Dermis blood vessel endothelial cell (primary cell): Measurements from ENCODE around the gene NRXN3. TPM values are rescaled to one million over a fixed set of nuclear protein-coding genes. Genes with fewer than 3 reads are reported as not detected.
A peak's percentile ranks its signal among the peaks of the same experiment; 100 is the strongest.
"Not testable (repeated sequence)": the region's sequence is repeated elsewhere in the genome, so short reads cannot be mapped to it uniquely, and the experiment has no call there.

ENCODE experiments used
- DNase-seq: peaks from one replicate; pipeline ENCODE4 v3.0.0; 2010
- total RNA-seq: library from RNA; depleted of rRNA; stranded (reverse); fragments of >200 nt; gene quantifications from 2 replicates; pipeline ENCODE4 v1.2.3, GENCODE V29; 2014

Gene NRXN3
- total RNA-seq, 1 donor from 2014 or later, result under 0.01 TPM

DNA sequence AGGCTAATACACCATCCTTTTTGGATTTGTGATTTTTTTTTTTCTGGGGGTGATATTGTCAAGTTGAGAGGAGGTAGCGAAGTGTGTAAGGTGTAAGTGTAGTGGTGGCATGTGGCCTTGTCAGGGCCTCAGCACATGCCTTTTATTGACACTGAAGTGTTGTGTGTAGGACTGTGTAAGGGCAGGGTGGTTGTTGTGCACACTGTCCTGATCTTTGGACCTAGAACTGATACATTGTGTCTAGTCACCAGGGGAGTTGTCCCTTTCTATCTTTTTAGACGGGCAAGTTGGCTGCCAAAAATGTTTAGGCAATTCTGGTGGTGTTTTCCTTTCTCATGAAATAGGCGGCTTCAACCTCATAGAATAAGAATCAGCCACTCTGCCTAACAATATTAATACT, 244.0 kb downstream of the NRXN3 start:
- no peak for DNase-seq

DNA sequence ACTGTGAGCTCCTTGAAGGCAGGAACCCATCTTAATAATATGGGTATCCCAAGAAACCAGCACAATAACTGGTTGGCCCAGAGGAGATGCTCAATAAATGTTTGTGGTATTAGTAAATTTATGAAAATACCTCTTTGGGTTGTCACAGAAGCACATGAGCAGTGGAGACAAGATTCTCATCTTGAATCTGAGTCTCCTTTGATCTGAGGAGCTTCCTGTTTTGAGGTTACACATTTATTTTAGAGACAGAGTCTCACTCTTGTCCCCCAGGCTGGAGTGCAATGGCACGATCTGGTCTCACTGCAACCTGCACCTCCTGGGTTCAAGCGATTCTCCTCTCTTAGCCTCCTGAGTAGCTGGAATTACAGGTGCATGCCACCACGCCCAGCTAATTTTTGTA, 247.4 kb downstream of the NRXN3 start:
- DNase-seq, result no peak

DNA sequence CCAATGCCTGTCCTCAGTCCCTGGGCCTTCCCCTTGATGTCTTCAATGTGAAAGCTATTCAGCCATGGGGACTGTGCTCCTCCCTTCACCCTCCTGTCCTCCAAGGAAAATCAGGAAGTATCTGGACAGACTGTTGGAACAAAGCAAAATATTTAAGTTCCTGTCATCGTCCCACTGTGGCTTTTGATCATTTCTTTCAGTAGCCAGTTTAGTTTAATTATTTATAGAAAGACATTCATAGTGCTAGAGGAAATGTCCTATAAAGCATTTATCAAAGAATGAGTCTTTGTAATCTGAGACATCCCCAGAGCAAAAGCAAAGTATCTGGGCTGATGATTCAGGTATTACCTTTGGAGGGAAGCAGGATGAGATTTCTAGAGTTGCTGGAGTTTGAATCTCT, 254.1 kb downstream of the NRXN3 start:
- DNase-seq, result no peak

DNA sequence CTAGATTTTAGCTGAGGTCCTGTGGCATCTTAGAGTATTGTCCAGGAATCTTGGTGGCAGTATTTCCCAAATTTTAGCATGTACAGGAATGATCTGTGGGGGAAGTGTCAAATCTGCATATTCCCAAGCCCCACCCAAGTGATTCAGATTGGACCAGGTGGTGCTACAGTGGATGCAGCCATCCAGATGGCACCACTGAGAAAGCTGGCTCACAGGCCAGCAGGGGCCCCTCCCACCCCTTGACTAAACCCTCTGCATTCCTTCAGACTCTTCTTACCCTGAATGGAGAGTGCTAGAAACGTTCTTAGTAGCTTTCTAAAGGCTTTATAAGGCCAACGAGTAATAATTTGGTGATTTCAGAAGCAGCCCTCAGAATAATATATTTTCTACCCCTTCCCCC, 255.2 kb downstream of the NRXN3 start:
- no peak for DNase-seq

DNA sequence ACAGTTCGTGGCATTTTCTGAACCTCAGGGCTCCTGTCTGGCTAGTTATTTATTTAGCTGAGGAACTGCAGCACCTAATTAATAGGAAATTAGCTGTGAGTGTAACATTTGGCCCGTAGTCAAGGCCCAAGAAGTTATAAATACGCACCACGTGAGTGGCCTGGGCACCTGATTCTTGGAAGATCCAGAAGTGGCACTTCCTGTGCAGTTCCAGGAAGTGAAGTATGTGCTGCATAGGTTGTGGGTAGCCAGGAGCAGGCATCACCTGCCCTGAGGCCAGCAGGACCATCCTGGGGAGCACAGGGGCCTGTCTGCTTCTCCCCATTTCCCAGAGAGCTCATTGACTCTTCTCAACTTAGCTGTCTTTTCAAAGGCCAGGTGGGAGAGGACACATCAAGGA, 255.6 kb downstream of the NRXN3 start:
- DNase-seq, result no peak

DNA sequence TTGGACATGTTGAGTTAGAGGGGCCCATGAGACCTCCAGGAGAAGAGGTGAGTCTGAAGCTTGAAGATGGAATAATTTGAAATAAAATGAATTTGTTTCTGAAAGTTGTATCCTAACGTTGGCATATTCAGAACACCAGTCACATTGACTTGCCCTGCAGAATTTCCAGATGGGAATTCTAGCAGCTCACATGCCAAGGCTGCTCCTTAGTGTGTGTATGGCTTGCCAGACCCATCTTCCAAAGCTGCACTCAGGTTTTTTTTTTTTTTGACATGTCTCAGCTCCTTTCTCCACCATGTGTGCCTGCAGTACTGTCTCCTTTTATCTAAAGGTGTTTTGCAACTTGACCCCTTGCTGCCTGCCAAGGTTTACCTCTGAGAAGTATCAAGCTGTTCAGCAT, 261.9 kb downstream of the NRXN3 start:
- no peak for DNase-seq

DNA sequence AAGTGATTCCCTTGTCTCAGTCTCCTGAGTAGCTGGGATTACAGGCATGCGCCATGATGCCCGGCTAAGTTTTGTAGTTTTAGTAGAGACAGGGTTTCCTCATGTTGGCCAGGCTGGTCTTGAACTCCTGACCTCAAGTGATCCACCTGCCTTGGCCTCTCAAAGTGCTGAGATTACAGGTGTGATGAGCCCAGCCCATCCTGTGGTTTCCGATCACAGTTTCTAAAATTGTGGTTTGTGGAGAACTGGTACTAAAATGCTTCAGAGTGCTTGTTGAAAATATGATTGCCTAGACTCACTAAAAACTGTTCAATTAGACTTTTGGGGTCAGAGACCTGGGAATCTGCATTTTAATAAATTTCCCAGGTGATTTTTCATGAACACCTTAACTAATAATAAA, 267.3 kb downstream of the NRXN3 start:
- DNase-seq, result not testable (repeated sequence)

DNA sequence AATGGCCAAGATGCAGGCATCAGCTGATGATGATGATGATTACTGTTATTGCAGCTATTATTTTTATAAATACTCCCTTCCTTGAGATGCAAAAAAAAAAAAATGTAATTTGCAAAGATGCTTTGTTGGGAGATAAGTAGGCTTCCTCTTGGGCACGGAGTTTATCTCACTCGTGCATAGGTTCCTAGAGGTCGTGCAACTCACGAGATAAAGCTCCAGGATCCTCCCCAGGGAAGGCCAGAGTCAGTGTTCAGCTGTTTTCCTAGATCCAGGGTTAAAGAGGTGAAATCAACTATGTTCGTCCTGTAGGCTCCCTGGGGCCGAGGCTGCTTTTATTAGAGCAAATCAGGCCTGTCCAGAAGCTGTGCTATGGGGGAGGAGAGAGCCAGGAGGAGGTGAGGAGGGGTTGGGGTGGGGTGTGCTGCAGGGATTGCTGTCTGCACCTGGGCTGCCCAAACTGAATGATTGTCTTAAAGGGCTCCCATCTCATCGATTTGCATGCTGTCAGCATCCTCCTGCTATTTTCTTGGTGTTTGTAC, 270.3 kb downstream of the NRXN3 start:
- no peak for DNase-seq

DNA sequence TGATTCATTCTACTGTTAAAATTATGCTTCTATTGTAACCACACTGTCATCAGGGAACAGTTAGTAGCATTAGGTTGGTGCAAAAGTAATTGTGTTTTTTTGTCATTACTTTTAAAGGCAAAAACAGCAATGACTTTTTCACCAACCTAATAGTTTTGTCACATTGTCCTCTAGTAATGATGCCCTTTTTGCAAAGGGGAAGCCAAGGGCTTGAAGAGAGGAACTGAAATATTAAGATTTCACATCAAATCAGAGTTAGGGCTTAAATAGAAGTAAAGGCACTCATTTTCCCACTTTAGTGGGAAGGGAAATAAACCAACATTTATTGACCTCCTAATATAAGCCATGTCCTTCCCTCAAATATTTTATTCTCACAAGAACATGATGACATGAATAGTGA, 273.7 kb downstream of the NRXN3 start:
- no peak for DNase-seq

DNA sequence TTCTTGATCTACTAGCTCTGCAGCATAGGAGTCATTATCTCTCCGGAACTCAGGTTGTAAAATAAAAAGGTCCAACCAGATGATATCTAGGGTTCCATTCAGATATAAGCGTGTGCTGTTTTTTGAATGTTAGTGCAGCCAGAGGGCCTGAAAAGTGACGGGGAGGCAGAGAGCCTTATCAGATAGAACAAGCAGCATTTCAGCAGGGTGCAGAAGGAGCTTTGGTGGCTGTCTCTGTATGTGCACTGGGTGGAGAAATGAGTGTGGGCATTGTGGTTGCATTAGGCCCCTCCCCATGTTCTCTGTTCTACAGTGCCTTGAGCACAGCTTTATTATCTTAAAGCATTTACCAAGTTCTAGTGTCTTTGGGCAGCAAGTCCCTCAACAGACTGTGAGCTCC, 275.1 kb downstream of the NRXN3 start:
- no peak for DNase-seq

DNA sequence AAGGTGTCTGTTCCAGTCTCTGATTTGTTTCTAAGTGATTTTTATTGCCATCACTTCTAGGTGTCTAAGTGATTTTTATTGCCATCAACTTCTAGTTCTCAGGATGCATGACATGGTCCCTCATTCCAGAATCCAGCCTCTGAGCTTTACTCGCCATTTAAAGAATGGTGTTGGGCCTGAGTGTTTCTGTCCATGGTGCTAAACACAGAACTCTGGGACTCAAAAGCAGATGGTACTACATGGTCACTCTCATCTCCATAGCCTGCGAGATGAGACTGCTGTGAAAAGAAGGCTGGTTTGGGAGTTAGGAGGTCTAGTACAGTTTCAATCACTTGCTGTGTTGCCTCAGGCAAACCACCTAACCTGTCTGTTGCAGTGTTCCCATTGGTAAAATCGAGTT, 276.6 kb downstream of the NRXN3 start:
- peak; percentile 7 for DNase-seq

DNA sequence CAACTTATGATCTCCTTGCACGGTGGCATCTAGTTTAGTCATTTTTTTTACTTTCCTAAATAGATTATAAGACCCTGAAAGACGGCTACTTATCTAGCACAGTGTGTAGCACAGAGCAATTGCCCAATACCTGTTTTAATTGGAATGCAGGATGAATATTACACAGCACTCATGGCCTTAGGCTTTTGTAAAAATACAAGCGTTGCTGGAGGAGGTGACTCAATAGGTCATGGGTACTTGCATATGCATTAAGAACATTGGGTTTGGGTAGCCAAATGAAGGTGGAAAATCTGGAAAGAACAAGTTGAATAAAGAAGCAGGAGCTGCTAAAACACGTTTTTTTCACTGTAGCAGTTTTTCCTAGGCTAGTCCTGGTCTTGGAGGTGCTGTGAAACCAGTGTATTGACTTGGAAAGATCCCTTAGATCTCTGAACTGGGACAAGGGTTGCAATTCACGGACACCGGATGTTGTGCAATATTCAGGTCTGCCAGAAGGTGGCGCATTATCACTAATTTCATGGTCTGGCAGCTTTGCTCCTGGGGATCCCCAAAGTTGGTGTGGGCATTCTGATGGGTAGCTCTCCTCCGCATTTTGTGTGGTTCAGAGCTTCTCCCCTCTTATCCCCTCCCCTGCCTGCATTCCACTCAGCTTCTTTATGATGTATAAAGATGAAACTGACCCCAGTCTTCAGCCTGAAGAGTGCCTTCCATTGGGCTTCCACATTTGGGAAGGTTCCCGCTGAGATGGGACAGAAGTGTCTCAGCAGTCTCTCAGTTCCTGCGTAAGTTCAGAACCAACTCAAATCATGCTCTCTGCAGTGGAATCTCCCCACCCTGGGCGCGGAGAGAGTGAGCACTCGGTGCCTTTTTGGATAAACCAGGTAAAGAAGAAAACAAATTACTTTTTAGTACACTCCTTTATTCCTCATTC, 278.3 kb downstream of the NRXN3 start:
- DNase-seq, result peak; percentile 66

DNA sequence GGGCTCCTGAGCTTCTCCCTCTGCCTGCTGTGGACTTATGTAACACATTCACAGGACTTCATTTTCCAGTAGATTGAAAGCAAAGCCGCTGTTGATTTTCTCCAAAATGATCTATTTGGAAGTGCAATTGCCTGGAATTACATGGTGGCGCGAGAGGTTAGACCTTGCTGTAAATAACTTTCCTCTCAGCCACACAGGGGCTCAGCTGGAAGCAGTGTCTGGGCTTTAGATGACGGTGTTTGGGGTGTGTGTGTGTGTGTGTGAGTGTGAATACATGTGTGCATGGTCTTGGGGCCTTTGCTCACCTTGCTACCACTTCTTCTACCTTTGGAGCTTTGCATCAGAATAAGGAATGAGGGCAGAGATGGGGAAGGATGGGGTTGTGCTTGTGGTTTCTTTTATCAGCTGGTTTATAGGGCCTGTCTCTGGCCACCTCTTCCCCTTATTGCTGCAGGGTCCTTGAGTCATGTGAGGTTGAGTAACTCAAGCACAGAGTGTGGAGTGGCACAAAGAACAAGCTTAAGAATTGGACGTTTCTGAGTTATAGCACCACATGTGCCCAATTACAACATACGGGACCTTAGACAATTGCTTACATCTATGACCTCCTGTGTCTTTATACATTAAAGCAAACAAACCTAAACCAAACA, 280.6 kb downstream of the NRXN3 start:
- DNase-seq, result no peak

DNA sequence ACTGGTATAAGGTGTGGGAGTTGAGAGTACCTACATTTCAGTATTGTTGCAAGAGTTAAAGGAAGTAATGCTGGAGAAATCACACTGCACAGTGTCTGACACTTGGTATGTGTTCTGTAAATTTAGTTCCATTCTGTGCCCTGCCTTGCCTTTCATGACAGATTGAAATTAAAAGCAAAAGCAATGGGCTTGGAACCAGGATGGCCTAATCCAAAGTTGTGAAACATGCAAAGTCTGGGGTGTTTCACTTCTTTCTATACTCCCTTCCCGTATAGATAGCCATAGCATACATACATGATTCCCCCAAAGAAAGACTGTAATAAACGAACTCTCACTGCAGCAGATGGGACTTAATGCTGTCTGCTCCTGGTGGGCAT, 281.1 kb downstream of the NRXN3 start:
- no peak for DNase-seq

DNA sequence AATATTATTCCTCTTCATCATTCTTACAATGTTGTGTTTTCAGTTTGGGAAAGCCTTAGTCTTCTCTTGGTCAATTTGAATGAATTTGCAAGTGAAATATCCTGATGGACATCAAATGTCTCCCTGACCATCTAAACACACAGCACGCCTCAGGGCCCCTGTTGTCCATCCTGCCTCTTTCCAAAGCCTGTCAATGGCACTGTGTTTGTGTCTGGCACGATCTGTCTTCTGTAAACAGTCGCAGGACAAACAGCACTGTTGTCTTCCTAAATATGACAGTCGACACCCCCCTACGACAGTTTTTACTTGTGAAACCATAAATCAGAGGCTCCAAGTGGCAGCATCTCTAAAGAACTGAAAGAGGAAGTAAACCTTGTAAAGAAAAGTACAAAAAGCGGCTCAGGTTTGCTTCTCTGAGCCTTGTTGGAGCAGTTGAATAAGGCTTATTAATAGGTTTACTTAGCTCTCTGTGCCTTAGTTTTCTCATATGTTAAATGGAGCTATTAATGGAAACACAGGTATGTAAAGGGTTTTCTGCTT, 285.8 kb downstream of the NRXN3 start:
- no peak for DNase-seq

DNA sequence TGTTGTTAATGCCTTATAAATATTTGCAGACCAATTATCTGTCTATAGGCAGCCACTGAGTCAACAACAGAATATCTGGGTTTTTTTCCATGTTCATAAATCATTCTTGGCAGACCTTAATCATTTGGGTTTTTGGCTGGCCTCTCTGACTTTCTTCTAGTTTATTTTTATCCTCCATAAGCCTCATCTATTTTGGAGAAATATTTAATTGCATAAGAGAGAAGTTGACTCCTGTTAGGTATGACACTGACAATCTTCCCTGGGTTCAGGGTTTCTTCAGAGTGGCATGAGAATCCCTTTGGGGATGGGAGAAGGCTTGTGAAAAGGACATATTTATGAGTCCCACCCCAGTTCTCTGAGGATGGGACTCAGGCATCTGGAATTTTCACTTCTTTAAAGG, 299.8 kb downstream of the NRXN3 start:
- no peak for DNase-seq

DNA sequence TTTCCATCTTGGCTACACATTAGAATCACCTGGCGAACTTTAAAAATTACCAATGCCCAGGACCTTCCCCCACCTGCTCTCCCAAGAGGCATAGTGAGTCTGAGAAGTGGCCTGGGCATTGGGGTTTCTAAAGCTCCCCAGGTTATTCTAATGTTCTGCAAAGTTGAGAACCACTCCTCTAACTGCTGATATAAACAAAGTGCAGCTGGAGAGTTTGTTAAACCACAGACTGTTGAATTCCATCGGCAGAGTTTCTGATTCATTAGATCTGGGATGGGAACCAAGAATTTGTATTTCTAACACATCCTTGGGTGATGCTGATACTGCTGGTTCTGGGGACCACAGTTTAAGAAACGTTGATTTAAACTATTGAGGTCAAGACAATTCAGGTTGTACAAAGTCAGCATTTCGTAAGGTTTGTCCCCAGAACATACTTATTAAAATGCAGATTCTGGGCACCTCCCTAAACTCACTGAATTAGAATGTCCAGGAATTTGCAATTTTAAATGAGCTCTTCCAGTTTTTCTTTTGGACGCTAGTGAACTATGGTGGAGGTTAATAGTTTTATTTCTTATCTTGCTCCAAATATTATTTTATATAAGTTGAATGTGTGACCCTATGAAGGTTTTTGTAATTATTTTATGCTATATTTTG, 309.1 kb downstream of the NRXN3 start:
- no peak for DNase-seq

DNA sequence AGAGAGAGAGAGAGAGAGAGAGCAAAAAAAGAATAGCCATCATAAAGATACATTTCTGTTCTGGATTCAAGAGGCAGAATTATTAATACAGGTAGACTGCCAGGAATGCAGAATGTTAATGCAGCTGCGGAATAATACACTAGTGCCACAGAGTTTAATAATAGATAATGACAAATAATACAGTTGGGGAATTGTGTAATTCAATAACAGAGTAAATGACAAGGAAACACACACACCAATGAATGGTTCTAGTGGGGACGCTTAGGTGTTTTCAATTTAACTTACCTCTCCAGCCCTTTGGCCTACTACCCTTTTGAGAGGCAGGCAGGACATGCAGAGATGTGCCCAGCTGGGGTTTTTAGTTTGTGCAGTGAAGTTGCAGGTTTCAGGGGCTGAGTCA, 313.9 kb downstream of the NRXN3 start:
- no peak for DNase-seq

DNA sequence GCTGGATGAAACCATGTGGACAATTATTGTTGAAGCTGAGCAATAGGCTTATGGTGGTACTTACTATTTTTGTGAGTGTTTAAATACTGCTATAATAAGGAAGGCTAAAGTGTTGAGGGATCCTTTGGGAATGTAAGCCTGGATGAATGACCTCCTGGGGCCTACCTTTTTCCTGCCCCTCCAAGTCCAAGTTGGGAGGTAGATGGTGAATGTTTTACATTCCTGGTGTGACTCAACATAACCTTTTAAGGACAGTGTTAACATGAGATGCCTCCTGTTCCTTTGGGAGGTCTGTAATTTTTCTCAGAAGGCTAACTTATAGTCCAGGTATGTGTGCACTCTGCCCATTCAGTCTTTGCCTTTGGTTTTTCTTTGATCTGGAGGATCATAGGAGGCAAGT, 315.9 kb downstream of the NRXN3 start:
- DNase-seq, result no peak

DNA sequence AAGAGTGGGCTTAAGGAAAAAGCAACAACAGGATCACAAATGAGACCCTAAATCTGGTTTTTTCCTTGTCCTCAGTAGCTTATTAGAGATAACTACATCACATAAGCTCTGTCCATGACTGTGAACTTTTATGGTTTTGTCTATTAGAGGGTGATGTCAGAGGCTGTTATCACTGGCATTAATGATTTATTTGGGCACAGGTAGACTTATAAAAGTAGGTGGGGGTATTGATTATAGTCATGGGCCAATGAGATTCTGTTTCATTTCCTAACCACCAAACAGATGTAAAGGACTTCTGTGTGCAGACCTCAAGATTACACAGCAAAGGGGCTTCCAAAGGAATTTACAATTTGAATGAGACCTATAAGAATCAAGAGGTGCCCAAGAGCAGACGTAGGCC, 316.4 kb downstream of the NRXN3 start:
- DNase-seq, result no peak

DNA sequence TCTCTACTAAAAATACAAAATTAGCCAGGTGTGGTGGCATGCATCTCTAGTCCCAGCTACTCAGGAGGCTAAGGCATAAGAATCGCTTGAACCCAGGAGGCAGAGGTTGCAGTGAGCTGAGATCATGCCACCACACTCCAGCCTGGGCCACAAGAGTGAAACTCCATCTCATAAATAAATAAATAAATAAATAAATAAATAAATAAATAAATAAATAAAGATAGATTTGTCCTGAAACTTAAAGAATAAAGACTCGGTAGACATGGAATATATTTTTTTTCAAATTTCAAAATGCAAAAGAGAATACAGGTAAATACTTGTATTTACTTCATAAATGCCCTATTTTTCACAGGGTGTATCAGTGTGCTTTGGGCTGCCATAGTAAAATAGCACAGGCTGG, 317.4 kb downstream of the NRXN3 start:
- not testable (repeated sequence) for DNase-seq

DNA sequence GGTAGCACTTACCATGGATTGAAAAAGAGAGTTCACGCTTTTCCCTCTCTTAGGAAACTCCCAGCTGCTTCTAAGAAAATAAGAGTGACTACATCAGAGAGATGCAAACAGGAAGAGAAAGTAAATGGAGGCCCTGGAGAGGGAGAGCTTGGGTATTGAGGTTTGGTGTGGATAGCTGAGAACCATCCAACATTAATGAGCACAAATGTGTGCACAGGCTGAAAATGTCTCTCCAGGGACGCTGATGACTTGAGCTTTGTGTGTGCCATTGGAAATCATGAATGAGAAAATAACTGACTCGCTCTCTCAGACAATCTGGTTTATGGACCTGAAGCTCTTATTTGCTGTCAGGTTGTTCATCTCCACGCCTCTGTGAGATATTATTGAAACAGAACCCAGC, 318.8 kb downstream of the NRXN3 start:
- DNase-seq, result no peak

DNA sequence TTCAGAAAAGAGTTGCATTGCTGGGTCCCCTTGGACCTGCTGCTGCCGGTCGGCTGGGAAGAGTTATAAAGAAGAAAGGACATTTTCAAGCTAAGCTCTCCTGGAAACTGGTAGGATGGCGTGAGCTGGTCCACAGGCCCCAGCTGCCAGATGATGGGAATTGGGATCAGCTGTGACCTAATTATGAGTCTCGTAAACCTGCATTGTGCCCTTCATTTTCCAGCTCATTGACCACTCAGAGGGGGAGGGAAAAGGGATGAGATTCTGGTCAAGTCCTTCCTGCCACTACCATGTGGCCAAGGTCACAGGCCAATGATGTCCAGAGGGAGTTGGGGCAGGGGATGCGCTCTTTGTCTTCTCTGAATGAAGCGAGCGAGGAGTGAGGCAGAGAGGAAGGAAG, 320.9 kb downstream of the NRXN3 start:
- DNase-seq, result no peak
